Stimulated activated naive B cell treated with anti-CD40 and anti-IgM and Interleukin-4, amounts not matched to agents 10 μg/mL and 1 μg/mL and 100 μg/mL, for 72 hours (primary cell): ENCODE results near the gene EBLN1.
A peak's percentile ranks its signal among the peaks of the same experiment; 100 is the strongest.

Source experiments
- ATAC-seq, 2 donors: fragments of 150-1000 bp; cut with Tn5 transposase; replicated peaks; 2 replicates each; pipeline ENCODE4 v1.10.0; 2021; ENCODE audit warnings: moderate library complexity in 1 of 2
- DNase-seq: peaks from one replicate; pipeline ENCODE4 v3.0.0; 2021
- H3K27ac Mint-ChIP-seq: one replicate; pipeline ENCODE4 v1.8.0; 2022; ENCODE audit warnings: mild to moderate bottlenecking, mixed read lengths
- H3K27me3 Mint-ChIP-seq, 2 donors: one replicate each; pipeline ENCODE4 v1.8.0; 2022; ENCODE audit warnings: mixed read lengths in 2 of 2
- H3K36me3 Mint-ChIP-seq, 2 donors: one replicate each; pipeline ENCODE4 v1.8.0; 2022; ENCODE audit warnings: mixed read lengths in 2 of 2, mild to moderate bottlenecking in 1 of 2
- H3K4me1 Mint-ChIP-seq, 2 donors: one replicate each; pipeline ENCODE4 v1.8.0; 2022; ENCODE audit warnings: mixed read lengths in 2 of 2, mild to moderate bottlenecking in 1 of 2
- H3K4me3 Mint-ChIP-seq, 2 donors: one replicate each; pipeline ENCODE4 v1.8.0; 2022; ENCODE audit warnings: mild to moderate bottlenecking in 2 of 2, mixed read lengths in 2 of 2, moderate library complexity in 1 of 2
- H3K9me3 Mint-ChIP-seq, 2 donors: one replicate each; pipeline ENCODE4 v1.8.0; 2022; ENCODE audit warnings: mixed read lengths in 2 of 2, mild to moderate bottlenecking in 1 of 2

Gene EBLN1

GRCh38 chr10:22217842-22218241 is at the start of gene EBLN1:
Gene EBLN1, minus strand, starts transcription at chr10:22218015. Its CDS starts 8,032 bp downstream, at chr10:22209983.
- no peak within 1 kb of the TSS for H3K4me3 Mint-ChIP-seq
- H3K27ac Mint-ChIP-seq: no peak within 1 kb of the TSS
- no peaks in the 10 kb centered on the region for H3K9me3 Mint-ChIP-seq
- peaks cover 13 to 15% of the 10 kb centered on the region in 2 donors for H3K27me3 Mint-ChIP-seq
- H3K36me3 Mint-ChIP-seq: peaks cover 0 to 1% of the 10 kb centered on the region in 2 donors
- no peak for ATAC-seq
- no peak for DNase-seq
- peaks cover 8 to 11% of the 10 kb centered on the region in 2 donors for H3K4me1 Mint-ChIP-seq

GRCh38 chr10:22265839-22266537 is 48.2 kb upstream of the EBLN1 start:
- Mint-ChIP-seq H3K36me3 (peaks cover 0 to 1% of the 10 kb centered on the region in 2 donors), H3K4me3 (no peak overlapping the region), H3K9me3 (peaks cover 0 to 1% of the 10 kb centered on the region in 2 donors), H3K27ac (no peak overlapping the region), H3K4me1 (no peaks in the 10 kb centered on the region), H3K27me3 (peaks cover 21 to 23% of the 10 kb centered on the region in 2 donors)
- DNase-seq (no peak), ATAC-seq (no peak)

- peaks cover 0 to 1% of the 10 kb centered on the region in 2 donors for H3K36me3 Mint-ChIP-seq
- DNase-seq: no peak
- H3K27me3 Mint-ChIP-seq: peaks cover 22 to 35% of the 10 kb centered on the region in 2 donors
- H3K9me3 Mint-ChIP-seq: peaks cover 0 to 1% of the 10 kb centered on the region in 2 donors
- H3K4me3 Mint-ChIP-seq: no peak overlapping the region
- H3K27ac Mint-ChIP-seq: no peak overlapping the region
- peaks cover 0 to 2% of the 10 kb centered on the region in 2 donors for H3K4me1 Mint-ChIP-seq
- ATAC-seq: no peak
Observed at GRCh38 chr10:22263106-22263505, 45.3 kb upstream of the EBLN1 start.

- Mint-ChIP-seq H3K36me3 (peaks cover 0 to 1% of the 10 kb centered on the region in 2 donors), H3K27me3 (peaks cover 11 to 19% of the 10 kb centered on the region in 2 donors), H3K27ac (no peak overlapping the region), H3K4me3 (no peak overlapping the region), H3K9me3 (no peaks in the 10 kb centered on the region), H3K4me1 (peaks cover 0 to 5% of the 10 kb centered on the region in 2 donors)
- DNase-seq (no peak), ATAC-seq (peak; percentile 53 to 79)
Observed at GRCh38 chr10:22259280-22259679, 41.5 kb upstream of the EBLN1 start.

- ATAC-seq: no peak
Observed at GRCh38 chr10:22258471-22258870, 40.7 kb upstream of the EBLN1 start.

GRCh38 chr10:22253580-22253882 is 35.7 kb upstream of the EBLN1 start:
- Mint-ChIP-seq H3K27ac (peak overlapping the region; percentile 99), H3K4me3 (peak overlapping the region; percentile 89 to 94), H3K27me3 (peaks cover 4% of the 10 kb centered on the region in 2 donors), H3K36me3 (peaks cover 0 to 1% of the 10 kb centered on the region in 2 donors), H3K4me1 (peaks cover 8 to 19% of the 10 kb centered on the region in 2 donors), H3K9me3 (no peaks in the 10 kb centered on the region)
- DNase-seq: peak; percentile 44
- no peak for ATAC-seq

More at GRCh38 chr10:22258471-22258870, 40.7 kb upstream of the EBLN1 start:
- peaks cover 0 to 2% of the 10 kb centered on the region in 2 donors for H3K36me3 Mint-ChIP-seq
- H3K27ac Mint-ChIP-seq: peak overlapping the region; percentile 0
- no peak overlapping the region for H3K4me3 Mint-ChIP-seq
- no peaks in the 10 kb centered on the region for H3K9me3 Mint-ChIP-seq
- peaks cover 2 to 5% of the 10 kb centered on the region in 2 donors for H3K4me1 Mint-ChIP-seq
- H3K27me3 Mint-ChIP-seq: peaks cover 4 to 12% of the 10 kb centered on the region in 2 donors
- no peak for DNase-seq

GRCh38 chr10:22252801-22253579 is 35.2 kb upstream of the EBLN1 start:
- H3K27me3 Mint-ChIP-seq: no peaks in the 10 kb centered on the region
- peak overlapping the region; percentile 99 for H3K27ac Mint-ChIP-seq
- peak overlapping the region; percentile 89 to 94 for H3K4me3 Mint-ChIP-seq
- ATAC-seq (peak; percentile 15 to 23), DNase-seq (peak; percentile 46)
- peaks cover 0 to 1% of the 10 kb centered on the region in 2 donors for H3K36me3 Mint-ChIP-seq
- H3K4me1 Mint-ChIP-seq: peaks cover 5 to 19% of the 10 kb centered on the region in 2 donors
- H3K9me3 Mint-ChIP-seq: no peaks in the 10 kb centered on the region

- H3K4me3 Mint-ChIP-seq: peak overlapping the region; percentile 86 to 89
- peak; percentile 83 to 86 for ATAC-seq
- H3K9me3 Mint-ChIP-seq: no peaks in the 10 kb centered on the region
- DNase-seq: peak; percentile 92
- peaks cover 6 to 22% of the 10 kb centered on the region in 2 donors for H3K4me1 Mint-ChIP-seq
- H3K27ac Mint-ChIP-seq: peak overlapping the region; percentile 99
- peaks cover 0 to 1% of the 10 kb centered on the region in 2 donors for H3K36me3 Mint-ChIP-seq
- no peaks in the 10 kb centered on the region for H3K27me3 Mint-ChIP-seq
Observed at GRCh38 chr10:22252224-22252800, 34.5 kb upstream of the EBLN1 start.

- DNase-seq (peak; percentile 75), ATAC-seq (peak; percentile 52)
- Mint-ChIP-seq H3K27me3 (no peaks in the 10 kb centered on the region), H3K4me1 (peaks cover 7 to 27% of the 10 kb centered on the region in 2 donors), H3K27ac (peak overlapping the region; percentile 97), H3K4me3 (peak overlapping the region; percentile 86 to 89), H3K36me3 (peaks cover 0 to 1% of the 10 kb centered on the region in 2 donors), H3K9me3 (no peaks in the 10 kb centered on the region)
Observed at GRCh38 chr10:22251751-22252223, 34.0 kb upstream of the EBLN1 start.

GRCh38 chr10:22250897-22251660 is 33.3 kb upstream of the EBLN1 start:
- Mint-ChIP-seq H3K36me3 (peaks cover 0 to 1% of the 10 kb centered on the region in 2 donors), H3K27me3 (no peaks in the 10 kb centered on the region)

GRCh38 chr10:22247636-22248035 is 29.8 kb upstream of the EBLN1 start:
- DNase-seq (no peak), ATAC-seq (no peak)
- Mint-ChIP-seq H3K27me3 (no peaks in the 10 kb centered on the region), H3K9me3 (peaks cover 1 to 3% of the 10 kb centered on the region in 2 donors), H3K4me3 (no peak overlapping the region), H3K4me1 (peaks cover 11 to 25% of the 10 kb centered on the region in 2 donors), H3K27ac (no peak overlapping the region), H3K36me3 (no peaks in the 10 kb centered on the region)

More at GRCh38 chr10:22250897-22251660, 33.3 kb upstream of the EBLN1 start:
- no peaks in the 10 kb centered on the region for H3K9me3 Mint-ChIP-seq
- ATAC-seq: peak; percentile 19 to 21
- peak overlapping the region; percentile 97 for H3K27ac Mint-ChIP-seq
- DNase-seq: peak; percentile 11
- H3K4me3 Mint-ChIP-seq: peak overlapping the region; percentile 86 to 89
- peaks cover 10 to 31% of the 10 kb centered on the region in 2 donors for H3K4me1 Mint-ChIP-seq

GRCh38 chr10:22246680-22247391 is 29.0 kb upstream of the EBLN1 start:
- Mint-ChIP-seq H3K4me3 (no peak overlapping the region), H3K9me3 (peaks cover 1 to 3% of the 10 kb centered on the region in 2 donors), H3K4me1 (peaks cover 11 to 25% of the 10 kb centered on the region in 2 donors), H3K27ac (peak overlapping the region; percentile 14), H3K27me3 (no peaks in the 10 kb centered on the region), H3K36me3 (no peaks in the 10 kb centered on the region)
- ATAC-seq (peak; percentile 73 to 79), DNase-seq (no peak)

- DNase-seq (no peak), ATAC-seq (no peak)
- H3K36me3 Mint-ChIP-seq: no peaks in the 10 kb centered on the region
- peaks cover 1 to 3% of the 10 kb centered on the region in 2 donors for H3K9me3 Mint-ChIP-seq
- no peaks in the 10 kb centered on the region for H3K27me3 Mint-ChIP-seq
- no peak overlapping the region for H3K27ac Mint-ChIP-seq
- no peak overlapping the region for H3K4me3 Mint-ChIP-seq
- H3K4me1 Mint-ChIP-seq: peaks cover 9 to 19% of the 10 kb centered on the region in 2 donors
Observed at GRCh38 chr10:22245567-22245966, 27.8 kb upstream of the EBLN1 start.
